ENCODE data around the gene CASK. TPM values are rescaled to one million over a fixed set of nuclear protein-coding genes. Genes with fewer than 3 reads are reported as not detected.
"Not testable (repeated sequence)": the region's sequence is repeated elsewhere in the genome, so short reads cannot be mapped to it uniquely, and the experiment has no call there.

Gene CASK
- total and polyA plus RNA-seq, 4 donors: 10.6 to 51.1 (median 26.0) TPM

DNA sequence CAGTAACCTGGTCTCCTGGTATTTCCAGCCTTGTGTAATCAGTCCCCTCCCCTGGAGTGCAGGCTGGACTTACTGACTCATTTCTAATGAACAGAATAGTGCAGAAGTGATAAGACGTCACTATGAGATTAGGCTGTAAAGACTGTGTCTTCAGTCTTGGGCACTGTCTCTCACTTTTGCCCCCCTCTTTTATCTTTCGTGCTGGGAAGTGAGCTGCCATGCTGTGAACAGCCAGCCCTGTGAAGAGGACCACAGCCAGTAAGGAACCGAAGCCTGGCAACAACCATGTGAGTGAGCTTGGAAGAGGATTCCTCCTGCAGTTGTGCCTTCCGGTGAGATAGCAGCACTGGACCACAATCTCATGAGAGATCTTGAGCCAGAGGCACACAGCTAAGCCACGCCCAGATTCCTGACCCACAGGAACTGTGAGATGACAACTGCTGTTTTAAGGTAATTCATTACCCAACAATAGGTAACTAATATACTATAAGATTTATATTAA lies 302.1 kb downstream of the CASK start:
- ATAC-seq (ENCODE audit: low FRiP score): peak; percentile 41
- Histone ChIP-seq H3K4me3 (ENCODE audit: low read length in 2 of 2) (no peak overlapping the region), H3K9me3 (ENCODE audit: control insufficient read depth, low read length) (no peaks in the 10 kb centered on the region), H3K27me3 (ENCODE audit: control insufficient read depth in 1 of 2, insufficient read depth in 2 of 2, low read length in 1 of 2) (no peaks in the 10 kb centered on the region), H3K36me3 (ENCODE audit: control insufficient read depth in 1 of 2, insufficient read depth in 2 of 2, low read length in 1 of 2) (no peaks in the 10 kb centered on the region), H3K4me1 (ENCODE audit: control insufficient read depth in 1 of 2, insufficient read depth in 2 of 2, low read length in 2 of 2) (no peaks in the 10 kb centered on the region), H3K27ac (ENCODE audit: low read depth in 1 of 2, low read length in 2 of 2) (peak overlapping the region in 1 of 2 donors; percentile 16)
- 12 to 32% methylated on average over 5 of the region's 5 CpGs for WGBS, 2 donors
- intact Hi-C loops (cut with DNase I): no loop called here
- DNase-seq: no peak

DNA sequence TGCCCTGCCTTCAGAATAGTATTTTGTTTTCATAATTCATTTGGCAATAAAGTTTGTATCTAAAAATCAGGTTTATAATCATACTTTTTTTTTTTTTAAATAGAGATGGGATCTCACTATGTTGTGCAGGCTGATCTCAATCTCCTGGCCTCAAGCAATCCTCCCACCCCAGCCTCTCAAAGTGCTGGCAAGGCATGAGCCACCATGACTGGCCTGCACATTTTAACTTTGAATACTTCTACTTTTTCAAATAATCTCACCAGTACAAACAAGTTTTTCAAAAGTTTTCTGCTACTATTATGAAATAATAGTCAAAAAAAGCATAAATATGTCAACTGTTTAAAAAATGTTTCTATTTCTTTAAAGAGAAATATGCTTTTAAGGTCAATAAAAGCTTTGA lies 304.1 kb downstream of the CASK start:
- DNase-seq (no peak), ATAC-seq (ENCODE audit: low FRiP score) (no peak)
- intact Hi-C loops (cut with DNase I): no loop called here
- no peak overlapping the region for H3K27ac ChIP-seq (ENCODE audit: low read depth in 1 of 2, low read length in 2 of 2)
- H3K4me3 ChIP-seq (ENCODE audit: low read length in 2 of 2): no peak overlapping the region
- no peaks in the 10 kb centered on the region for H3K27me3 ChIP-seq (ENCODE audit: control insufficient read depth in 1 of 2, insufficient read depth in 2 of 2, low read length in 1 of 2)
- H3K36me3 ChIP-seq (ENCODE audit: control insufficient read depth in 1 of 2, insufficient read depth in 2 of 2, low read length in 1 of 2): no peaks in the 10 kb centered on the region
- H3K9me3 ChIP-seq (ENCODE audit: control insufficient read depth, low read length): no peaks in the 10 kb centered on the region
- H3K4me1 ChIP-seq (ENCODE audit: control insufficient read depth in 1 of 2, insufficient read depth in 2 of 2, low read length in 2 of 2): no peaks in the 10 kb centered on the region

DNA sequence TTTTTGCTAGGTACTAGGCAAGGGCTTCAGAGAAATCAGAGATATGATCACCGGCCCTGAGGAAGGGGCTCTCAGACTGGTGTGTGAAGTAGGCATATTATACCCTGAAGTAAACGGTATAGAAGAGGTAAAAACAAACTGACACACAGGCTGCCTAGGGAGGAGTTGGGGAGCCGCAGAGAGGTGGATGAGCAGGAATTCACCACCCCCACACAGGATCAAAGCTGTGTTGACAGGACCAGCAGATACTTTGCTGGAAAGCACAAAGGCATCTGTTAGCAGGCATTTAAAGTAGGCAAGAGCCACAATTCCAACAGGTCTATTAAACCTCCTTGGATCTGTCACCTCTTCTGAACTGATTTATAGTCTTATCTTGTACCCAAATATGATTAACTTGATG lies 306.4 kb downstream of the CASK start:
- ATAC-seq (ENCODE audit: low FRiP score): no peak
- H3K27ac ChIP-seq (ENCODE audit: low read depth in 1 of 2, low read length in 2 of 2): no peak overlapping the region
- 79 to 85% methylated on average over 3 of the region's 3 CpGs for WGBS, 2 donors
- no peaks in the 10 kb centered on the region for H3K9me3 ChIP-seq (ENCODE audit: control insufficient read depth, low read length)
- no peaks in the 10 kb centered on the region for H3K4me1 ChIP-seq (ENCODE audit: control insufficient read depth in 1 of 2, insufficient read depth in 2 of 2, low read length in 2 of 2)
- no peak overlapping the region for H3K4me3 ChIP-seq (ENCODE audit: low read length in 2 of 2)
- no peaks in the 10 kb centered on the region for H3K36me3 ChIP-seq (ENCODE audit: control insufficient read depth in 1 of 2, insufficient read depth in 2 of 2, low read length in 1 of 2)
- intact Hi-C loops (cut with DNase I): no loop called here
- DNase-seq: no peak
- H3K27me3 ChIP-seq (ENCODE audit: control insufficient read depth in 1 of 2, insufficient read depth in 2 of 2, low read length in 1 of 2): no peaks in the 10 kb centered on the region

DNA sequence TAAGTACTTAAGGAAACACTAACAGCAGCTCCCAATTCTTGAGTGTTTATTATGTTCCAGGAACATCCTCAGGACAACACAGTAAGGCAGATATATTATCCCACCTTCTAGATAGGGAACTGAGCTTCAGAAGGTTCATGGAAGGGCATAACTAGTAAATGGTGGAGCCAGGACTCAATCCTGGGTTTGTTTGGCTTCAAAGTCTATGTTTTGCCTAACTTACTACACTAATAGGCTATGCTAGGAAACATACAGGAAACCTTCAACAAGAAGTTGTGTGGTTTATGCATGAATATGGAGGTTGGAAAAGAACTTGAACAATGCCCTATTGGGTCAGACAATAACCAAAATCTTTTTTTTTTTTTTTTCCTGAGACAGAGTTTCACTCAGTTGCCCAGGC lies 307.1 kb downstream of the CASK start:
- no peak overlapping the region for H3K4me3 ChIP-seq (ENCODE audit: low read length in 2 of 2)
- H3K9me3 ChIP-seq (ENCODE audit: control insufficient read depth, low read length): no peaks in the 10 kb centered on the region
- DNase-seq: no peak
- intact Hi-C loops (cut with DNase I): no loop called here
- no peak overlapping the region for H3K27ac ChIP-seq (ENCODE audit: low read depth in 1 of 2, low read length in 2 of 2)
- no peaks in the 10 kb centered on the region for H3K27me3 ChIP-seq (ENCODE audit: control insufficient read depth in 1 of 2, insufficient read depth in 2 of 2, low read length in 1 of 2)
- no peak for ATAC-seq (ENCODE audit: low FRiP score)
- H3K4me1 ChIP-seq (ENCODE audit: control insufficient read depth in 1 of 2, insufficient read depth in 2 of 2, low read length in 2 of 2): no peaks in the 10 kb centered on the region
- H3K36me3 ChIP-seq (ENCODE audit: control insufficient read depth in 1 of 2, insufficient read depth in 2 of 2, low read length in 1 of 2): no peaks in the 10 kb centered on the region

DNA sequence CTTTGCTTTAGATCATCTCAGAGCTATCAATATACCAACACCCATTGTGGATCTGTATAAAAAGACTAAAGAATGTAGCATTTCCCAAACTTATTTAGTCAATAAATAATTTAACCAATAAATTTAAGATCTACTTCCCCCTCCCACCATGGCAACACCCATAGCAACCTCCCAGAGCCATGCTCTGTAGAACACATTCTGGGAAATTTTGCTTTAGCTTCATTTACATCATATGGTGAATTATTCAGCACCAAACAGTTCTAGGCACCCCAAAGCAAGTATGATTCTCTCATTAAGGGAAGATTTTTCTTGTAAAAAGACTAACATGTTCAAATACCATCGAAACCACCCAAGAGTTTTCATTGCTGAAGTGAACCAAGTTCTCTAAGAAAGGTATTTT lies 315.1 kb downstream of the CASK start:
- 62 to 97% methylated on average over 1 of the region's 1 CpG for WGBS, 2 donors
- Histone ChIP-seq H3K36me3 (ENCODE audit: control insufficient read depth in 1 of 2, insufficient read depth in 2 of 2, low read length in 1 of 2) (no peaks in the 10 kb centered on the region), H3K4me3 (ENCODE audit: low read length in 2 of 2) (no peak overlapping the region), H3K27me3 (ENCODE audit: control insufficient read depth in 1 of 2, insufficient read depth in 2 of 2, low read length in 1 of 2) (no peaks in the 10 kb centered on the region), H3K9me3 (ENCODE audit: control insufficient read depth, low read length) (no peaks in the 10 kb centered on the region), H3K4me1 (ENCODE audit: control insufficient read depth in 1 of 2, insufficient read depth in 2 of 2, low read length in 2 of 2) (no peaks in the 10 kb centered on the region), H3K27ac (ENCODE audit: low read depth in 1 of 2, low read length in 2 of 2) (no peak overlapping the region)
- DNase-seq: no peak
- ATAC-seq (ENCODE audit: low FRiP score): no peak
- intact Hi-C loops (cut with DNase I): no loop called here

DNA sequence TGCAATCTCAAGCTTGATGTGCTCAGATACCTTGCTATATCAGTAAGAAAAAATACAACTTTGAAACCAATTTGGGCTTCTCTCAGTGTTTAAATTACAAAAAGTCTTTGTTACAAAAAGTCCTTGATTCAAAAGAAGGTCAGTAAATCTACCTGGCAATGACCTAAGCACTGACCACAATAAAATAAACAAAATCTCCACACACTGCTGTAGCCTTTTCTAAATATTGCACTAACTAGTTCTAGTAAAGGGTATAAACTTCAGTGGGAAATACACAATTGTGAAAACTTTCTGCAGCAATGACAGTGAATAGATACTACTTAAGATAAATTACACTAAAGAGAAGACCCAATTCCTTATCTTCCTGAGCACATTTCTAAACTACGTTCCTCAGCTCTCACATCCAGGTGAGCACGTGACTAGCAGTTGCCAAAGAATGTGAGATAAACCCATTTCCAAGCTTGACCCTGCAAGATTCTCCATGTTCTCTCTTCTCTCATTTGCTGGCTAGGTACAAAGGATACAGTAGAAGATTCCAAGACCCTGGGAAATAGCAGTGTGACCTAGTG lies 316.0 kb downstream of the CASK start:
- ATAC-seq (ENCODE audit: low FRiP score) (no peak), DNase-seq (no peak)
- no peaks in the 10 kb centered on the region for H3K9me3 ChIP-seq (ENCODE audit: control insufficient read depth, low read length)
- no peak overlapping the region for H3K4me3 ChIP-seq (ENCODE audit: low read length in 2 of 2)
- intact Hi-C loops (cut with DNase I): no loop called here
- H3K27me3 ChIP-seq (ENCODE audit: control insufficient read depth in 1 of 2, insufficient read depth in 2 of 2, low read length in 1 of 2): no peaks in the 10 kb centered on the region
- H3K4me1 ChIP-seq (ENCODE audit: control insufficient read depth in 1 of 2, insufficient read depth in 2 of 2, low read length in 2 of 2): no peaks in the 10 kb centered on the region
- 65 to 78% methylated on average over 2 of the region's 2 CpGs for WGBS, 2 donors
- no peaks in the 10 kb centered on the region for H3K36me3 ChIP-seq (ENCODE audit: control insufficient read depth in 1 of 2, insufficient read depth in 2 of 2, low read length in 1 of 2)
- no peak overlapping the region for H3K27ac ChIP-seq (ENCODE audit: low read depth in 1 of 2, low read length in 2 of 2)

DNA sequence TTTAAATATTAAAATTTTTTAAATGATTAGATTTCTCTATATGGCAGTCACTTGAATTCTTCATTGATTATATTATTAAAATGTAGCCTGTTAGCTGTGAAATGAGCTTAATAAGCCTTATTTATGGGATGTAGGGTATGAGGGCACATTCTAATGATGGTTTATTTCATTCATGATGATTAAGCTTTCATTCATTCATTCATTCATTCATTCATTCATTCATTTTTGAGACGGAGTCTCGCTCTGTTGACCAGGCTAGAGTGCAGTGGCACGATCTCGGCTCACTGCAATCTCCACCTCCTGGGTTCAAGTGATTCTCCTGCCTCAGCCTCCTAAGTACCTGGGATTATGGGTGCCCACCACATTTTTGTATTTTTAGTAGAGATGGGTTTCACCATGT lies 317.3 kb downstream of the CASK start:
- H3K4me1 ChIP-seq (ENCODE audit: control insufficient read depth in 1 of 2, insufficient read depth in 2 of 2, low read length in 2 of 2); H3K27me3 ChIP-seq (ENCODE audit: control insufficient read depth in 1 of 2, insufficient read depth in 2 of 2, low read length in 1 of 2); DNase-seq; ATAC-seq (ENCODE audit: low FRiP score); H3K9me3 ChIP-seq (ENCODE audit: control insufficient read depth, low read length); H3K36me3 ChIP-seq (ENCODE audit: control insufficient read depth in 1 of 2, insufficient read depth in 2 of 2, low read length in 1 of 2); intact Hi-C loops (cut with DNase I); H3K27ac ChIP-seq (ENCODE audit: low read depth in 1 of 2, low read length in 2 of 2); H3K4me3 ChIP-seq (ENCODE audit: low read length in 2 of 2): not testable (repeated sequence)
- WGBS, 2 donors: 97 to 98% methylated on average over 4 of the region's 4 CpGs

DNA sequence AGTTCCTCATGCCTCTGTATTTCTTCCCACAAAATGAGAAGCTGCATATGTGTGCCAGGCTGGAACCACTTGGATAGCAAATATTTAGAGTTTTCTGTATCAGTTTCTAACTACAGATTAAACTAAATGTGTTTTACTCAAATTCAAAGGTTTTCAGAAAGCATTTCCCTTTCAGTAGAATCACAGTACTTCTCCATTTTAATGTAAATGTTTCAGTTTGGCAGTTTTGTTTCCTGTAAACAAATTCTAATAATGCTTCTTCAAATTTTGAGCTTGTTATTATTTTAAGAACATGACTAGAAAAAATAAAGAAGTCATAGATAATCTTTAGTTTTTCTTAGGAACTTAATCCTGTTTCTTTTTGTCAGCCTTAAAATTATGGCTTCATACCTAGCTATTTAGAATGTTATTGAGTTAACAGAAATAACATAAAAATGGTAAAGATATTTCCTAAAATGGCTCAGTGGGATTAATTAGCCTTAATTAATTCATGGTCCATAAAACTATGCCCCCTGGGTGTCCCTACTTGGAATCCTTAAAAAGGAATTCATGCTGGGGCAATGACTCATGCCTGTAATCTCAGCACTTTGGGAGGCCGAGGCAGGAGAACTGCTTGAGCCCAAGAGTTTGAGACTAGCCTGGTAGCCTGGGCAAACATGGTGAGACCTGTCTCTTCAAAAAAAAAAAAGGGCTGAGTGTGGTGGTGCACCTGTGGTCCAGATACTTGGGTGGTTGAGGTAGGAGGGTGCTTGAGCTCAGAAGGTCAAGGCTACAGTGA lies 318.4 kb downstream of the CASK start:
- Histone ChIP-seq H3K27me3 (ENCODE audit: control insufficient read depth in 1 of 2, insufficient read depth in 2 of 2, low read length in 1 of 2) (no peaks in the 10 kb centered on the region), H3K4me1 (ENCODE audit: control insufficient read depth in 1 of 2, insufficient read depth in 2 of 2, low read length in 2 of 2) (no peaks in the 10 kb centered on the region), H3K9me3 (ENCODE audit: control insufficient read depth, low read length) (no peaks in the 10 kb centered on the region), H3K4me3 (ENCODE audit: low read length in 2 of 2) (no peak overlapping the region), H3K36me3 (ENCODE audit: control insufficient read depth in 1 of 2, insufficient read depth in 2 of 2, low read length in 1 of 2) (no peaks in the 10 kb centered on the region), H3K27ac (ENCODE audit: low read depth in 1 of 2, low read length in 2 of 2) (peak overlapping the region in 1 of 2 donors; percentile 36)
- no peak for ATAC-seq (ENCODE audit: low FRiP score)
- WGBS, 2 donors: 24 to 33% methylated on average over 1 of the region's 1 CpG
- no peak for DNase-seq
- intact Hi-C loops (cut with DNase I): no loop called here

DNA sequence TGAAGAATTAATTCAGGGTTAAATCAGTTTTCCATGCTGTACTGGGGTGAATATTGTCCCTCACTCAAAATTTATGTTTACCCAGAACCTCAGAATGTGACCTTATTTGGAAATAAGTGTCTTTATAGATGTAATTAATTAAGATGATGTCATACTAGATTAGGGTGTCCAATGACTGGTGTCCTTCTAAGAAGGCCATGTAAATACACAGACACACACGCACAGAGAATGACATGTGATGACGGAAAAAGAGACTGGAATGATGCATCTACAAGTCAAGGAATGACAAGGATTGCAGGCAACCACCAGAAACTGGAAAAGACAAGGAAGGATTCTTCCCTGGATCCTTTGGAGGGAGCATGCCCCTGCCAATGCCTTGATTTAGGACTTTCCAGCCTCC lies 319.2 kb downstream of the CASK start:
- Histone ChIP-seq H3K9me3 (ENCODE audit: control insufficient read depth, low read length) (no peaks in the 10 kb centered on the region), H3K27me3 (ENCODE audit: control insufficient read depth in 1 of 2, insufficient read depth in 2 of 2, low read length in 1 of 2) (no peaks in the 10 kb centered on the region), H3K4me3 (ENCODE audit: low read length in 2 of 2) (no peak overlapping the region), H3K27ac (ENCODE audit: low read depth in 1 of 2, low read length in 2 of 2) (no peak overlapping the region), H3K36me3 (ENCODE audit: control insufficient read depth in 1 of 2, insufficient read depth in 2 of 2, low read length in 1 of 2) (no peaks in the 10 kb centered on the region), H3K4me1 (ENCODE audit: control insufficient read depth in 1 of 2, insufficient read depth in 2 of 2, low read length in 2 of 2) (no peaks in the 10 kb centered on the region)
- ATAC-seq (ENCODE audit: low FRiP score): no peak
- 77 to 92% methylated on average over 2 of the region's 2 CpGs for WGBS, 2 donors
- no peak for DNase-seq
- intact Hi-C loops (cut with DNase I): no loop called here

Data from aorta (tissue), 5 donors.